ENCODE measurements around the gene CCDC190. TPM values are rescaled to one million over a fixed set of nuclear protein-coding genes. Genes with fewer than 3 reads are reported as not detected.
A peak's percentile ranks its signal among the peaks of the same experiment; 100 is the strongest.

CCDC190 gene
- total RNA-seq, 1 experiment from 2014 or later: not detected

DNA sequence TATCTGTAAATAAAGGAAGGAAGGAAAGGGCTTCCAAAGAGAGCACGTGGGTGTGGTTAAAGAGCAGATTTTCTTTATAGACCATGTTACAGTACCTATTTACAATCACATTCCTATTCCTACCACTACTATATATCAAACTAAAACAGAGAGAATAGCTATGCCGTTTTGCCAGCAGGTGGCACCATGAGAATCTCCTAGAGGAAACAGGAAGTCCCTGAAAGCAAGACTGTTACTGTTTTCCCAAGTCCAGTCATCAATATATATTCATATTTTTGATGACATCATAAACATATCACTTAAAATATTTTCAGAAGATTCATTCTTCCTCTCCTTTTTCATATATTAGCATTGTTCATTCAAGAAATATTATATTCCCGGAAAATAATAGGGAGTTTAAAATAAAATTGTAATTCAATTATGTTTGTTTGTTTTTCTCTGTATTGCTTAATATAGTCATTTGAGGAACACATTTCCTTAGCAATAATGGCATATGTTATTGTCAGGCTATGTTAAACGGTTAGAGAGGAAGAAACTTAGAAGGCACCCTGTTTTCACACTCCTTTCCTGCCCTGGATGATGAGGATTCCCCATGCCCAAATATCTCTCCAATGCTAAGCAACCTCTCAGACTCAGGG is 6.6 kb downstream of the CCDC190 start:
- in situ Hi-C loops (cut with HindIII; ENCODE audit: low pct_unique_long_range_greater_than_20kb, low sequenced_read_pairs) (no loop called here), intact Hi-C loops (cut with micrococcal nuclease; ENCODE audit: unreplicated experiment) (loop anchor here (2.0 kb wide), 1 partner anchor 462 kb away; no protein-coding TSS in a partner anchor)
- no peaks in the 10 kb centered on the region; the same call in 1 of the 2 replicates for H3K27me3 ChIP-seq (ENCODE audit: control insufficient read depth, insufficient read depth, low read length)
- H3K4me3 ChIP-seq (ENCODE audit: low read depth in 2 of 2, low read length in 2 of 2): no peak overlapping the region
- CTCF ChIA-PET: interaction anchor here (0.9 to 1.5 kb wide), 5 partner anchors 20 to 461 kb away, joined by 3 to 6 read pairs (median 5); no protein-coding TSS in a partner anchor
- H3K27ac ChIP-seq (ENCODE audit: low read length): no peak overlapping the region
- no peaks in the 10 kb centered on the region for H3K36me3 ChIP-seq (ENCODE audit: control insufficient read depth, insufficient read depth, low read length)
- DNase-seq (ENCODE audit: low read depth, low spot score) (no peak), ATAC-seq (peak; percentile 85)
- BruUV-seq (replicated peaks): no TSS peak
- H3K4me1 ChIP-seq (ENCODE audit: control insufficient read depth, insufficient read depth, low read length): no peaks in the 10 kb centered on the region
- TF ChIP-seq TCF7L2 (IDR thresholded peaks at IDR 0.05; ENCODE audit: low read depth, low read length) (no peak), SIN3A (IDR thresholded peaks at IDR 0.05; ENCODE audit: borderline replicate concordance, insufficient read depth, low read depth, low read length) (no peak), POLR2AphosphoS5 (IDR thresholded peaks at IDR 0.05; ENCODE audit: low read depth, low read length) (no peak)
- TF ChIP-seq, protein P1, sequence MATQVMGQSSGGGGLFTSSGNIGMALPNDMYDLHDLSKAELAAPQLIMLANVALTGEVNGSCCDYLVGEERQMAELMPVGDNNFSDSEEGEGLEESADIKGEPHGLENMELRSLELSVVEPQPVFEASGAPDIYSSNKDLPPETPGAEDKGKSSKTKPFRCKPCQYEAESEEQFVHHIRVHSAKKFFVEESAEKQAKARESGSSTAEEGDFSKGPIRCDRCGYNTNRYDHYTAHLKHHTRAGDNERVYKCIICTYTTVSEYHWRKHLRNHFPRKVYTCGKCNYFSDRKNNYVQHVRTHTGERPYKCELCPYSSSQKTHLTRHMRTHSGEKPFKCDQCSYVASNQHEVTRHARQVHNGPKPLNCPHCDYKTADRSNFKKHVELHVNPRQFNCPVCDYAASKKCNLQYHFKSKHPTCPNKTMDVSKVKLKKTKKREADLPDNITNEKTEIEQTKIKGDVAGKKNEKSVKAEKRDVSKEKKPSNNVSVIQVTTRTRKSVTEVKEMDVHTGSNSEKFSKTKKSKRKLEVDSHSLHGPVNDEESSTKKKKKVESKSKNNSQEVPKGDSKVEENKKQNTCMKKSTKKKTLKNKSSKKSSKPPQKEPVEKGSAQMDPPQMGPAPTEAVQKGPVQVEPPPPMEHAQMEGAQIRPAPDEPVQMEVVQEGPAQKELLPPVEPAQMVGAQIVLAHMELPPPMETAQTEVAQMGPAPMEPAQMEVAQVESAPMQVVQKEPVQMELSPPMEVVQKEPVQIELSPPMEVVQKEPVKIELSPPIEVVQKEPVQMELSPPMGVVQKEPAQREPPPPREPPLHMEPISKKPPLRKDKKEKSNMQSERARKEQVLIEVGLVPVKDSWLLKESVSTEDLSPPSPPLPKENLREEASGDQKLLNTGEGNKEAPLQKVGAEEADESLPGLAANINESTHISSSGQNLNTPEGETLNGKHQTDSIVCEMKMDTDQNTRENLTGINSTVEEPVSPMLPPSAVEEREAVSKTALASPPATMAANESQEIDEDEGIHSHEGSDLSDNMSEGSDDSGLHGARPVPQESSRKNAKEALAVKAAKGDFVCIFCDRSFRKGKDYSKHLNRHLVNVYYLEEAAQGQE (IDR thresholded peaks at IDR 0.05; ENCODE audit: insufficient read depth in 1 of 2, low read depth in 2 of 2, low read length in 1 of 2): no peak
- TF ChIP-seq, protein P2, sequence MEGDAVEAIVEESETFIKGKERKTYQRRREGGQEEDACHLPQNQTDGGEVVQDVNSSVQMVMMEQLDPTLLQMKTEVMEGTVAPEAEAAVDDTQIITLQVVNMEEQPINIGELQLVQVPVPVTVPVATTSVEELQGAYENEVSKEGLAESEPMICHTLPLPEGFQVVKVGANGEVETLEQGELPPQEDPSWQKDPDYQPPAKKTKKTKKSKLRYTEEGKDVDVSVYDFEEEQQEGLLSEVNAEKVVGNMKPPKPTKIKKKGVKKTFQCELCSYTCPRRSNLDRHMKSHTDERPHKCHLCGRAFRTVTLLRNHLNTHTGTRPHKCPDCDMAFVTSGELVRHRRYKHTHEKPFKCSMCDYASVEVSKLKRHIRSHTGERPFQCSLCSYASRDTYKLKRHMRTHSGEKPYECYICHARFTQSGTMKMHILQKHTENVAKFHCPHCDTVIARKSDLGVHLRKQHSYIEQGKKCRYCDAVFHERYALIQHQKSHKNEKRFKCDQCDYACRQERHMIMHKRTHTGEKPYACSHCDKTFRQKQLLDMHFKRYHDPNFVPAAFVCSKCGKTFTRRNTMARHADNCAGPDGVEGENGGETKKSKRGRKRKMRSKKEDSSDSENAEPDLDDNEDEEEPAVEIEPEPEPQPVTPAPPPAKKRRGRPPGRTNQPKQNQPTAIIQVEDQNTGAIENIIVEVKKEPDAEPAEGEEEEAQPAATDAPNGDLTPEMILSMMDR (IDR thresholded peaks at IDR 0.05): peak; percentile 79; the same call in 1 of the 2 replicates
- POLR2A ChIA-PET: no interaction called here
- H3K9me3 ChIP-seq (ENCODE audit: control insufficient read depth, insufficient read depth, low read depth, low read length): no peaks in the 10 kb centered on the region

DNA sequence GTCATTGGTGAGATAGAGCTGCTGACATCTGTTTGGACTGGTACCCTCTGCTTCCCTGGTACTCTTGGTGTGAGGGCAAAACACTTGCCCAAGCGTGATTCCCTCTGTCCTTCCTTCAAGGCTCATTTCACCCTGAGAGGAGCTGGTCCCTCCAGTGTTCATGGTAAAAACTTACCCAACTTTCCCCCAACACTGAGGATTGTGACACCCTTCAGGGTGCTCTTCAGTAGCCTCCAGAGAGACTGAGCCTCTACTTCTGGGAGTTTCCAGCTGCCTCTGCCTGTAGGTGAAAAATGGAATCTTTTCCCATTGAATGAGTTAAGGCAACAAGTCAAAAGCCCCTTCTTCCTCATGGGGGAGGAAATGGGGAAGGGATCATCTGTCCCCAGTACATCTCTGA is 9.6 kb downstream of the CCDC190 start:
- Histone ChIP-seq H3K27me3 (ENCODE audit: control insufficient read depth, insufficient read depth, low read length) (no peaks in the 10 kb centered on the region; the same call in 1 of the 2 replicates), H3K36me3 (ENCODE audit: control insufficient read depth, insufficient read depth, low read length) (no peaks in the 10 kb centered on the region), H3K9me3 (ENCODE audit: control insufficient read depth, insufficient read depth, low read depth, low read length) (no peaks in the 10 kb centered on the region), H3K27ac (ENCODE audit: low read length) (no peak overlapping the region), H3K4me1 (ENCODE audit: control insufficient read depth, insufficient read depth, low read length) (no peaks in the 10 kb centered on the region; the same call in 1 of the 2 replicates), H3K4me3 (ENCODE audit: low read depth in 2 of 2, low read length in 2 of 2) (no peak overlapping the region)
- no peak for ATAC-seq
- in situ Hi-C loops (cut with HindIII; ENCODE audit: low pct_unique_long_range_greater_than_20kb, low sequenced_read_pairs) (no loop called here), intact Hi-C loops (cut with micrococcal nuclease; ENCODE audit: unreplicated experiment) (no loop called here)
- TF ChIP-seq, protein P1 (IDR thresholded peaks at IDR 0.05; ENCODE audit: insufficient read depth in 1 of 2, low read depth in 2 of 2, low read length in 1 of 2): no peak
- TF ChIP-seq SIN3A (IDR thresholded peaks at IDR 0.05; ENCODE audit: borderline replicate concordance, insufficient read depth, low read depth, low read length) (no peak), TCF7L2 (IDR thresholded peaks at IDR 0.05; ENCODE audit: low read depth, low read length) (no peak), POLR2AphosphoS5 (IDR thresholded peaks at IDR 0.05; ENCODE audit: low read depth, low read length) (no peak)
- TF ChIP-seq, protein P2 (IDR thresholded peaks at IDR 0.05): no peak
- POLR2A ChIA-PET: no interaction called here
- BruUV-seq (replicated peaks): no TSS peak
- CTCF ChIA-PET: no interaction called here
- DNase-seq (ENCODE audit: low read depth, low spot score): no peak

All from Panc1 (cell line).